Nephron progenitor cell (in vitro differentiated cells): ENCODE measurements around the gene LAMA1.
A peak's percentile ranks its signal among the peaks of the same experiment; 100 is the strongest.

Experiments used
- DNase-seq: peaks from one replicate; pipeline ENCODE4 v3.0.0; 2021
- H3K27ac Mint-ChIP-seq: 2 replicates; pipeline ENCODE4 v1.8.0; 2021; ENCODE audit warnings: mild to moderate bottlenecking, moderate library complexity, mixed read lengths
- H3K27me3 Mint-ChIP-seq: 2 replicates; pipeline ENCODE4 v1.8.0; 2021; ENCODE audit warnings: mild to moderate bottlenecking, low read depth, mixed read lengths; ENCODE audit not compliant: poor library complexity
- H3K36me3 Mint-ChIP-seq: 2 replicates; pipeline ENCODE4 v1.8.0; 2021; ENCODE audit warnings: low read depth, mixed read lengths
- H3K4me1 Mint-ChIP-seq: 2 replicates; pipeline ENCODE4 v1.8.0; 2021; ENCODE audit warnings: mixed read lengths
- H3K4me3 Mint-ChIP-seq: 2 replicates; pipeline ENCODE4 v1.8.0; 2021; ENCODE audit warnings: mild to moderate bottlenecking, moderate library complexity, mixed read lengths
- H3K9me3 Mint-ChIP-seq: 2 replicates; pipeline ENCODE4 v1.8.0; 2021; ENCODE audit warnings: mild to moderate bottlenecking, moderate library complexity, mixed read lengths
- TF ChIP-seq, protein P1 (sequence below): fragments of 200-600 bp; sonication (generic); IDR thresholded peaks from 2 replicates; pipeline ENCODE4 v1.5.0; 2021; ENCODE audit warnings: antibody characterized with exemption

The LAMA1 gene

DNA sequence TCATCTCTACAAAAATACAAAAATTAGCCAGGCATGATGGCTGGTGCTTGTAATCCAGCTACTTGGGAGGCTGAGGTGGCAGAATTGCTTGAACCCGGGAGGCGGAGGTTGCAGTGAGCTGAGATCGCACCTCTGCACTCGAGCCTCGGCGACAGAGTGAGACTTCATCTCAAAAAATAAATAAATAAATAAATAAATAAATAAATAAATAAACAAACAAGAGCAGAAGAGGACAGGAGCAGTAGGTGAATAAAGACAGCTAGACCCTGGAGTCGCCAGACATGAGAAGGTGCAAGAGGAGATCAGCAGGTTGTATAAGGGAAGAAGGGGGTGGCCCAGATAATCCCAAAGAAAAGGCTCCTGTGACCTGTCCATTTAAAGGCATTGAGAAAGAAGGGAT is 12.3 kb downstream of the LAMA1 start:
- Mint-ChIP-seq H3K9me3 (peaks cover 23% of the 10 kb centered on the region), H3K27ac (no peak overlapping the region), H3K27me3 (peaks cover 5% of the 10 kb centered on the region), H3K36me3 (peaks cover 72% of the 10 kb centered on the region), H3K4me1 (peaks cover 9% of the 10 kb centered on the region), H3K4me3 (no peak overlapping the region)
- TF ChIP-seq, protein P1, sequence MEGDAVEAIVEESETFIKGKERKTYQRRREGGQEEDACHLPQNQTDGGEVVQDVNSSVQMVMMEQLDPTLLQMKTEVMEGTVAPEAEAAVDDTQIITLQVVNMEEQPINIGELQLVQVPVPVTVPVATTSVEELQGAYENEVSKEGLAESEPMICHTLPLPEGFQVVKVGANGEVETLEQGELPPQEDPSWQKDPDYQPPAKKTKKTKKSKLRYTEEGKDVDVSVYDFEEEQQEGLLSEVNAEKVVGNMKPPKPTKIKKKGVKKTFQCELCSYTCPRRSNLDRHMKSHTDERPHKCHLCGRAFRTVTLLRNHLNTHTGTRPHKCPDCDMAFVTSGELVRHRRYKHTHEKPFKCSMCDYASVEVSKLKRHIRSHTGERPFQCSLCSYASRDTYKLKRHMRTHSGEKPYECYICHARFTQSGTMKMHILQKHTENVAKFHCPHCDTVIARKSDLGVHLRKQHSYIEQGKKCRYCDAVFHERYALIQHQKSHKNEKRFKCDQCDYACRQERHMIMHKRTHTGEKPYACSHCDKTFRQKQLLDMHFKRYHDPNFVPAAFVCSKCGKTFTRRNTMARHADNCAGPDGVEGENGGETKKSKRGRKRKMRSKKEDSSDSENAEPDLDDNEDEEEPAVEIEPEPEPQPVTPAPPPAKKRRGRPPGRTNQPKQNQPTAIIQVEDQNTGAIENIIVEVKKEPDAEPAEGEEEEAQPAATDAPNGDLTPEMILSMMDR: no peak
- no peak for DNase-seq

DNA sequence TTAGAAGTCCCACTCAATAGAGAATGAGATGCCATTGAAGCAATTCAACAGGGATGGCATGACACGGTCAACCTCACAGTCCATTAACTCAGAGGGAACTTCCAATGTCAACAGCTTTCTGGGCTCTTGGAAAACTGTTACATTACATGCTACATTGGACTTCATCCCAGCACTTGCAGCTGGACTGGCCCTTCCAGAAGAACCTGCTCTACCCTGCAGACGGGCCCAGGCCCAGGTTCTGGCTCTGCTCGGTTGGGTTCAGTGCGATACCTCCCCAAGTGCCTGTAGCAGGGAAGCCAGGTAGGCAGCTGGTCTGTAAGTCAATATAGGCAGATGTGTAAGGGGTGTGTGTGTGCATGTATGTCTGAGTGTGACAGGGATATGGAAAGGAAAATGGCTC is 12.9 kb downstream of the LAMA1 start:
- Mint-ChIP-seq H3K4me3 (no peak overlapping the region), H3K9me3 (peaks cover 28% of the 10 kb centered on the region), H3K36me3 (peaks cover 71% of the 10 kb centered on the region), H3K4me1 (peaks cover 5% of the 10 kb centered on the region), H3K27me3 (peaks cover 5% of the 10 kb centered on the region), H3K27ac (no peak overlapping the region)
- DNase-seq: no peak
- TF ChIP-seq, protein P1: no peak

DNA sequence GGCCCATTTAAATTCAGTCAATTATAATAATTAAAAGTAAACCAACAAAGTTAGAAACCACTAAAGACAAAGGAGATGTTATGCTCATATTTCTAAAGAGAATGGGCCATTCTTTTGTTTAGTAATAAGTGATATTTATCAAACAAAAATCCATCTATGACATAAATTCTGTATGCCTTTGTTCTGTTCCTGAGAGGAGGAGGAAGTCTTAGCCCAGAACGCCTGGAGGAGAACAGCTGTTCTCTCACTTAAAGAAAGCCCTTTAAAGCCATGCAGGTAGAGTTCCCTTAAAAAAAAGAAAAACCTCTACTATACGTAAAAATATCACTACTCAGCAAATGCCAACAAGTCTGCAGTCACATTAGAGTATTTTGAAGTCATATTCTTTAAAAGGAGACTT is 15.5 kb downstream of the LAMA1 start:
- TF ChIP-seq, protein P1: no peak
- Mint-ChIP-seq H3K27me3 (peaks cover 1% of the 10 kb centered on the region), H3K9me3 (peaks cover 34% of the 10 kb centered on the region), H3K27ac (no peak overlapping the region), H3K4me1 (no peaks in the 10 kb centered on the region), H3K36me3 (peaks cover 68% of the 10 kb centered on the region), H3K4me3 (no peak overlapping the region)
- no peak for DNase-seq

DNA sequence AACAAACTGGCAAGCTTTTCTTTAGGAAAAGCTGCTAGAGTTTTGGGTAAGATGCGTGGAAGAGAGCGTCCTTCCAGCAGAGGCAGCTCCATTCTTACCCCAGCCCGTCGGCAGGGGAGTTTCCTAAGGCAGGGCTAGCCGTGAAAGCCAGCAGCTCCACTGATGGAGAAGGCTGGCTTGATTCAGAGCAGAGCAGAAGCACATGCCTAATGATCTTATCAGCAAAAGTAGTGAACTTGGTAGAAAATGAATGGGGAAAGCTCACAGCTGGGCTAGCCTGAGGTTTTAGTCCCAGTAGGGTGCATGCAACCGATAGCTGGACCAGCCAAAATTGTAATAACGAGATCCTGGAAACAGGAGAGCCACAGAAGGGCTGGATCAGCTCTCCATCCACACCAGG is 20.8 kb downstream of the LAMA1 start:
- Mint-ChIP-seq H3K4me3 (no peak overlapping the region), H3K27me3 (no peaks in the 10 kb centered on the region), H3K4me1 (peaks cover 17% of the 10 kb centered on the region), H3K27ac (no peak overlapping the region), H3K9me3 (peaks cover 38% of the 10 kb centered on the region), H3K36me3 (peaks cover 45% of the 10 kb centered on the region)
- TF ChIP-seq, protein P1: no peak
- no peak for DNase-seq

DNA sequence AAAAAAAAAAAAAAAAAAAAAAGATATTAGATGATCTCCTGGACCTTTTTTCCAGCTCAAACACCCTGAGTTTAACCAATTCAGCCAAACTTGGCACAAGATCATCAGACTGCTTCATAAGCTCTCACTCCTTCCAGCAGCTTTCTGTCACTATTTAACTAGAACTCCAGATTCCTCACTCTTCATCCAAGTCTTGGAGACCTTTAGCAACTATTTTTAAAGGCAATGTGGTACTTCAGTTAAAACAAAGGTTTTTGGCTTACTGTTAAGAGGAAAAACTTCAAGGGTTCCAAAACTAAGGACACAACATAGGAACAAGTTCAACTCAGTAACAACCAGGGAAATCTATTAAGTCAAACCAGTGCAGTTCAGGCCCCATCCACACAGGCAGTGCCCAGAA is 23.2 kb downstream of the LAMA1 start:
- DNase-seq: no peak
- no peaks in the 10 kb centered on the region for H3K27me3 Mint-ChIP-seq
- no peak overlapping the region for H3K4me3 Mint-ChIP-seq
- H3K27ac Mint-ChIP-seq: peak overlapping the region; percentile 57
- H3K36me3 Mint-ChIP-seq: peaks cover 27% of the 10 kb centered on the region
- H3K9me3 Mint-ChIP-seq: peaks cover 21% of the 10 kb centered on the region
- TF ChIP-seq, protein P1: no peak
- H3K4me1 Mint-ChIP-seq: peaks cover 33% of the 10 kb centered on the region

DNA sequence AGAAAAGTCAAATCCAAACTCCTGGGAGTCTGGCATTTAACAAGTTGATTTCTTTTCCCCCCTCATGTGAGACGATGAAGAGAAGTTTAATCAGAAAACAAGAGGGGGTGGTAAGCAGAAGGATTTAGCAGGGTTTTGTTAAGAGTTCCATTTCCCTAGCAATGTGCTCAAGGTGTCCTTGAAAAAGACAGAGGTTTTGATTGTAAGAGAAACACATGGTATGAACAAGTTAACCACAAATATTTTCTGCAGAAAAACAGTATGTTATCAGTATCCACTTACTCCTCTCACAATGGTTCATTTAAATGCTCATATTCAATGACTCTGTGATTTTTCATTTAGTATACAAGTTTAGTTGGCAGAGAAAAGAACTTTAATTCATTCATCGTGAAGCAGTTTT is 26.8 kb downstream of the LAMA1 start:
- no peak overlapping the region for H3K4me3 Mint-ChIP-seq
- no peak overlapping the region for H3K27ac Mint-ChIP-seq
- no peaks in the 10 kb centered on the region for H3K9me3 Mint-ChIP-seq

More for the DNA sequence above, 26.8 kb downstream of the LAMA1 start:
- Mint-ChIP-seq H3K36me3 (peaks cover 5% of the 10 kb centered on the region), H3K4me1 (peaks cover 46% of the 10 kb centered on the region), H3K27me3 (no peaks in the 10 kb centered on the region)
- TF ChIP-seq, protein P1: no peak
- DNase-seq: no peak
